GM12878 (cell line): ENCODE data around the gene ATF4. TPM values are rescaled to one million over a fixed set of nuclear protein-coding genes. Genes with fewer than 3 reads are reported as not detected.
A peak's percentile ranks its signal among the peaks of the same experiment; 100 is the strongest.

Experiments used
- CBFB ChIP-seq: IDR thresholded peaks from 2 replicates; pipeline ENCODE4 v1.6.1; 2016; ENCODE audit warnings: antibody characterized with exemption, low read depth
- CHD4 ChIP-seq: fragments of 200-600 bp; sonication (generic); IDR thresholded peaks from 2 replicates; pipeline ENCODE4 v1.6.1; 2016; ENCODE audit warnings: mild to moderate bottlenecking
- DPF2 ChIP-seq: fragments of 450-650 bp; IDR thresholded peaks from 2 replicates; pipeline ENCODE4 v1.6.1; 2017; ENCODE audit warnings: mild to moderate bottlenecking
- EGR1 ChIP-seq, 2 experiments: IDR thresholded peaks; 1 replicate in 1 of 2; 2 replicates in 1 of 2; pipeline ENCODE4 v1.6.1; 2011 to 2012; ENCODE audit warnings: low read depth in 2 of 2, low read length in 2 of 2, borderline replicate concordance in 1 of 2, mild to moderate bottlenecking in 1 of 2, moderate library complexity in 1 of 2
- IKZF1 ChIP-seq: fragments of 450-650 bp; conservative IDR thresholded peaks from 2 replicates; pipeline ENCODE4 v1.6.1; 2017; ENCODE audit warnings: antibody characterized with exemption, mild to moderate bottlenecking
- JUNB ChIP-seq: IDR thresholded peaks from 2 replicates; pipeline ENCODE4 v1.6.1; 2016; ENCODE audit warnings: antibody characterized with exemption, mild to moderate bottlenecking
- PAX5 ChIP-seq: IDR thresholded peaks from 2 replicates; pipeline ENCODE4 v1.6.1; 2011; ENCODE audit warnings: low read depth, low read length, borderline replicate concordance
- POLR2A ChIP-seq: IDR thresholded peaks from 2 replicates; pipeline ENCODE4 v1.6.1; 2011; ENCODE audit warnings: low read depth, mild to moderate bottlenecking, low read length
- RB1 ChIP-seq: fragments of 450-650 bp; formaldehyde crosslinking; IDR thresholded peaks from 2 replicates; pipeline ENCODE4 v1.6.1; 2017; ENCODE audit warnings: mild to moderate bottlenecking, borderline replicate concordance
- SIX5 ChIP-seq: IDR thresholded peaks from 2 replicates; pipeline ENCODE4 v1.6.1; 2011; ENCODE audit warnings: mild to moderate bottlenecking, low read depth, low read length, moderate library complexity; ENCODE audit not compliant: severe bottlenecking
- SREBF2 ChIP-seq: IDR thresholded peaks from 2 replicates; pipeline ENCODE4 v1.6.1; 2012; ENCODE audit warnings: mild to moderate bottlenecking, low read length
- ZSCAN29 ChIP-seq: fragments of 450-650 bp; IDR thresholded peaks from 2 replicates; pipeline ENCODE4 v1.6.1; 2017; ENCODE audit warnings: mild to moderate bottlenecking, moderate library complexity
- ZZZ3 ChIP-seq: IDR thresholded peaks from 2 replicates; pipeline ENCODE4 v1.6.1; 2011; ENCODE audit warnings: low read depth; ENCODE audit not compliant: control insufficient read depth, insufficient read length
- polyA plus RNA-seq, 11 experiments: library from polyadenylated mRNA; depleted of rRNA in 4 of 11; unstranded in 6 of 11; stranded (reverse) in 5 of 11; fragments of >200 nt; fragmentation: Nextera tagmentation in 4 of 11; fragmentation: Illumina TruSeq in 1 of 11; extraction: Ambion mirVana in 4 of 11; extraction: Trizol in 1 of 11; gene quantifications; 1 replicate in 1 of 11; 2 replicates in 10 of 11; pipeline versions ENCODE4 v1.2.1 to v1.2.3, GENCODE V29; 2011 to 2016; ENCODE audit warnings: inconsistent platforms in 2 of 11, missing spikeins in 2 of 11, low read depth in 1 of 11
- total RNA-seq, 4 experiments: library from RNA; depleted of rRNA in 3 of 4; stranded (reverse); fragments of >200 nt in 3 of 4; fragmentation: Illumina TruSeq in 1 of 4; extraction: Trizol in 1 of 4; gene quantifications; 2 replicates each; pipeline versions ENCODE4 v1.2.1 to v1.2.3, GENCODE V29; 2013 to 2021
- TF ChIP-seq, protein P1 (sequence below): fragments of 450-650 bp; IDR thresholded peaks from 2 replicates; pipeline ENCODE4 v1.6.1; 2017; ENCODE audit warnings: mild to moderate bottlenecking
- TF ChIP-seq, protein P2 (sequence below), 3 experiments: IDR thresholded peaks in 2 of 3; conservative IDR thresholded peaks in 1 of 3; 2 replicates each; pipeline ENCODE4 v1.5.1; 2011; ENCODE audit warnings: low read depth in 3 of 3, low read length in 3 of 3, mild to moderate bottlenecking in 3 of 3, control low read depth in 2 of 3, moderate library complexity in 2 of 3, inconsistent platforms in 1 of 3, mixed read lengths in 1 of 3; ENCODE audit not compliant: control insufficient read depth in 2 of 3, insufficient read depth in 1 of 3; ENCODE audit errors: extremely low read depth in 1 of 3
- TF ChIP-seq, protein P3 (sequence below): IDR thresholded peaks from 2 replicates; pipeline ENCODE4 v1.6.1; 2011; ENCODE audit warnings: low read depth, mild to moderate bottlenecking, low read length, moderate library complexity, borderline replicate concordance; ENCODE audit errors: extremely low read depth
- TF ChIP-seq, protein P4 (sequence below): IDR thresholded peaks from 2 replicates; pipeline ENCODE4 v1.6.1; 2012; ENCODE audit warnings: low read length, inconsistent platforms
- TF ChIP-seq, protein P5 (sequence below): fragments of 450-650 bp; formaldehyde crosslinking; IDR thresholded peaks from 2 replicates; pipeline ENCODE4 v1.5.0; 2022; ENCODE audit warnings: mild to moderate bottlenecking, missing genetic modification characterization
- TF ChIP-seq, protein P6 (sequence below): fragments of 450-650 bp; IDR thresholded peaks from 2 replicates; pipeline ENCODE4 v1.6.1; 2017; ENCODE audit warnings: low read depth, mild to moderate bottlenecking, moderate library complexity

The ATF4 gene
- total and polyA plus RNA-seq, 10 of the 15 experiments (the other 5 are each of a cell fraction or from before 2014, with no cell fraction given), result 88.3 to 605 (median 320) TPM

DNA sequence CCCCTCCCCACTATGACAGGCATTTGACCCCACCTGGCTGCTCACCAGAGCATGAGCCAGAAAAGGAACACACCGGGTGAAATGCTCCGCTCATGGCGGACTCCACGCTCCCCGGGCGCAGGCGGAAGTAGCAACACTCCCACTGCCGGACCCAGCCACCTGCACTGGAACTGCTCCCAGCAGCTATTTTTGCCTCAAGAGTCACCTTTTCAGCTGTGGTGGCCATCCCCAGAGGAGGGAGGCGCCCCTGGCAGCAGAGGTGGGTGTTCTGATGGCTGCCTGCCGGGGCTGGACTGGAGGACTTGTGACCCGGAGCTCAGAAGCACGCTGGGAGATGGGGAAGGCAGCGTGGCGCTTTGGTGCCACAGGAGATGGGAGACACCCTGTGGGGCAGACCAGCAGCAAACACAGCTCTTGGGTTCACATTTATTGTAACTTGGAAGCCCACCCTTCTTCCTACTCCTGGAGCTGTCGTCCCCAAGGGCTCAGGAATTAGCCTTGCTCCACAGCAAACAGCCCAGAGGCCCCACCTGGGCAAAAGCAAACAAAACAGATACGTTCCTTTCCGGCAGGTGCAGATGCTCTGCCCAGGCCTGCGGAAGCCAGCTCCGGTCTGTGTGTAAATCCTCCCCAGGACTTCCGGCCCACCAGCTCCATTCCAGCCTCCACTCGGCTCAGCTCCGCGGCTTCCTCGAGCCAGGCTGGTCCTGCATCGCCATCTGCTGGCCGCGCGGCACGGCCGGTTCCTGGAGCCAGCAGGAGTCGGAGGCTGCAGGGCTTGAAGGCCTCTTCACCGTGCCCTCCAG, 8.5 kb downstream of the ATF4 start (continued):
- TF ChIP-seq, protein P1, sequence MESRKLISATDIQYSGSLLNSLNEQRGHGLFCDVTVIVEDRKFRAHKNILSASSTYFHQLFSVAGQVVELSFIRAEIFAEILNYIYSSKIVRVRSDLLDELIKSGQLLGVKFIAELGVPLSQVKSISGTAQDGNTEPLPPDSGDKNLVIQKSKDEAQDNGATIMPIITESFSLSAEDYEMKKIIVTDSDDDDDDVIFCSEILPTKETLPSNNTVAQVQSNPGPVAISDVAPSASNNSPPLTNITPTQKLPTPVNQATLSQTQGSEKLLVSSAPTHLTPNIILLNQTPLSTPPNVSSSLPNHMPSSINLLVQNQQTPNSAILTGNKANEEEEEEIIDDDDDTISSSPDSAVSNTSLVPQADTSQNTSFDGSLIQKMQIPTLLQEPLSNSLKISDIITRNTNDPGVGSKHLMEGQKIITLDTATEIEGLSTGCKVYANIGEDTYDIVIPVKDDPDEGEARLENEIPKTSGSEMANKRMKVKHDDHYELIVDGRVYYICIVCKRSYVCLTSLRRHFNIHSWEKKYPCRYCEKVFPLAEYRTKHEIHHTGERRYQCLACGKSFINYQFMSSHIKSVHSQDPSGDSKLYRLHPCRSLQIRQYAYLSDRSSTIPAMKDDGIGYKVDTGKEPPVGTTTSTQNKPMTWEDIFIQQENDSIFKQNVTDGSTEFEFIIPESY, result no peak
- TF ChIP-seq, protein P2, sequence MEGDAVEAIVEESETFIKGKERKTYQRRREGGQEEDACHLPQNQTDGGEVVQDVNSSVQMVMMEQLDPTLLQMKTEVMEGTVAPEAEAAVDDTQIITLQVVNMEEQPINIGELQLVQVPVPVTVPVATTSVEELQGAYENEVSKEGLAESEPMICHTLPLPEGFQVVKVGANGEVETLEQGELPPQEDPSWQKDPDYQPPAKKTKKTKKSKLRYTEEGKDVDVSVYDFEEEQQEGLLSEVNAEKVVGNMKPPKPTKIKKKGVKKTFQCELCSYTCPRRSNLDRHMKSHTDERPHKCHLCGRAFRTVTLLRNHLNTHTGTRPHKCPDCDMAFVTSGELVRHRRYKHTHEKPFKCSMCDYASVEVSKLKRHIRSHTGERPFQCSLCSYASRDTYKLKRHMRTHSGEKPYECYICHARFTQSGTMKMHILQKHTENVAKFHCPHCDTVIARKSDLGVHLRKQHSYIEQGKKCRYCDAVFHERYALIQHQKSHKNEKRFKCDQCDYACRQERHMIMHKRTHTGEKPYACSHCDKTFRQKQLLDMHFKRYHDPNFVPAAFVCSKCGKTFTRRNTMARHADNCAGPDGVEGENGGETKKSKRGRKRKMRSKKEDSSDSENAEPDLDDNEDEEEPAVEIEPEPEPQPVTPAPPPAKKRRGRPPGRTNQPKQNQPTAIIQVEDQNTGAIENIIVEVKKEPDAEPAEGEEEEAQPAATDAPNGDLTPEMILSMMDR (IDR thresholded peaks at IDR 0.05 in 2 of 3, conservative IDR thresholded peaks at IDR 0.05 in 1 of 3; ENCODE audit: control insufficient read depth in 2 of 3, extremely low read depth in 1 of 3, insufficient read depth in 1 of 3, low read depth in 3 of 3, low read length in 3 of 3), result peak; percentile 99 to 100 (median 100); a peak in 5 of 6 replicates
- TF ChIP-seq IKZF1 (peak; percentile 81), SREBF2 (no peak), ZZZ3 (no peak), PAX5 (peak; percentile 79; the same call in 1 of the 2 replicates), CHD4 (0 out of 2 replicates have a peak, but pooled peaks have one; percentile 52), JUNB (no peak), ZSCAN29 (peak; percentile 98), DPF2 (peak; percentile 77), EGR1 (IDR thresholded peaks at IDR 0.05; ENCODE audit: borderline replicate concordance in 1 of 2, low read depth in 2 of 2, low read length in 2 of 2) (peak in 1 of 2 experiments; percentile 49; a peak in 1 of 3 replicates), POLR2A (peak; percentile 62), SIX5 (peak; percentile 26), RB1 (peak; percentile 79; the same call in 1 of the 2 replicates), CBFB (peak; percentile 80)
- TF ChIP-seq, protein P3, sequence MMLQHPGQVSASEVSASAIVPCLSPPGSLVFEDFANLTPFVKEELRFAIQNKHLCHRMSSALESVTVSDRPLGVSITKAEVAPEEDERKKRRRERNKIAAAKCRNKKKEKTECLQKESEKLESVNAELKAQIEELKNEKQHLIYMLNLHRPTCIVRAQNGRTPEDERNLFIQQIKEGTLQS, result no peak
- TF ChIP-seq, protein P4, sequence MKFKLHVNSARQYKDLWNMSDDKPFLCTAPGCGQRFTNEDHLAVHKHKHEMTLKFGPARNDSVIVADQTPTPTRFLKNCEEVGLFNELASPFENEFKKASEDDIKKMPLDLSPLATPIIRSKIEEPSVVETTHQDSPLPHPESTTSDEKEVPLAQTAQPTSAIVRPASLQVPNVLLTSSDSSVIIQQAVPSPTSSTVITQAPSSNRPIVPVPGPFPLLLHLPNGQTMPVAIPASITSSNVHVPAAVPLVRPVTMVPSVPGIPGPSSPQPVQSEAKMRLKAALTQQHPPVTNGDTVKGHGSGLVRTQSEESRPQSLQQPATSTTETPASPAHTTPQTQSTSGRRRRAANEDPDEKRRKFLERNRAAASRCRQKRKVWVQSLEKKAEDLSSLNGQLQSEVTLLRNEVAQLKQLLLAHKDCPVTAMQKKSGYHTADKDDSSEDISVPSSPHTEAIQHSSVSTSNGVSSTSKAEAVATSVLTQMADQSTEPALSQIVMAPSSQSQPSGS, result no peak
- TF ChIP-seq, protein P5, sequence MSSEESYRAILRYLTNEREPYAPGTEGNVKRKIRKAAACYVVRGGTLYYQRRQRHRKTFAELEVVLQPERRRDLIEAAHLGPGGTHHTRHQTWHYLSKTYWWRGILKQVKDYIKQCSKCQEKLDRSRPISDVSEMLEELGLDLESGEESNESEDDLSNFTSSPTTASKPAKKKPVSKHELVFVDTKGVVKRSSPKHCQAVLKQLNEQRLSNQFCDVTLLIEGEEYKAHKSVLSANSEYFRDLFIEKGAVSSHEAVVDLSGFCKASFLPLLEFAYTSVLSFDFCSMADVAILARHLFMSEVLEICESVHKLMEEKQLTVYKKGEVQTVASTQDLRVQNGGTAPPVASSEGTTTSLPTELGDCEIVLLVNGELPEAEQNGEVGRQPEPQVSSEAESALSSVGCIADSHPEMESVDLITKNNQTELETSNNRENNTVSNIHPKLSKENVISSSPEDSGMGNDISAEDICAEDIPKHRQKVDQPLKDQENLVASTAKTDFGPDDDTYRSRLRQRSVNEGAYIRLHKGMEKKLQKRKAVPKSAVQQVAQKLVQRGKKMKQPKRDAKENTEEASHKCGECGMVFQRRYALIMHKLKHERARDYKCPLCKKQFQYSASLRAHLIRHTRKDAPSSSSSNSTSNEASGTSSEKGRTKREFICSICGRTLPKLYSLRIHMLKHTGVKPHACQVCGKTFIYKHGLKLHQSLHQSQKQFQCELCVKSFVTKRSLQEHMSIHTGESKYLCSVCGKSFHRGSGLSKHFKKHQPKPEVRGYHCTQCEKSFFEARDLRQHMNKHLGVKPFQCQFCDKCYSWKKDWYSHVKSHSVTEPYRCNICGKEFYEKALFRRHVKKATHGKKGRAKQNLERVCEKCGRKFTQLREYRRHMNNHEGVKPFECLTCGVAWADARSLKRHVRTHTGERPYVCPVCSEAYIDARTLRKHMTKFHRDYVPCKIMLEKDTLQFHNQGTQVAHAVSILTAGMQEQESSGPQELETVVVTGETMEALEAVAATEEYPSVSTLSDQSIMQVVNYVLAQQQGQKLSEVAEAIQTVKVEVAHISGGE (CRISPR knock-in tag), result no peak
- TF ChIP-seq, protein P6, sequence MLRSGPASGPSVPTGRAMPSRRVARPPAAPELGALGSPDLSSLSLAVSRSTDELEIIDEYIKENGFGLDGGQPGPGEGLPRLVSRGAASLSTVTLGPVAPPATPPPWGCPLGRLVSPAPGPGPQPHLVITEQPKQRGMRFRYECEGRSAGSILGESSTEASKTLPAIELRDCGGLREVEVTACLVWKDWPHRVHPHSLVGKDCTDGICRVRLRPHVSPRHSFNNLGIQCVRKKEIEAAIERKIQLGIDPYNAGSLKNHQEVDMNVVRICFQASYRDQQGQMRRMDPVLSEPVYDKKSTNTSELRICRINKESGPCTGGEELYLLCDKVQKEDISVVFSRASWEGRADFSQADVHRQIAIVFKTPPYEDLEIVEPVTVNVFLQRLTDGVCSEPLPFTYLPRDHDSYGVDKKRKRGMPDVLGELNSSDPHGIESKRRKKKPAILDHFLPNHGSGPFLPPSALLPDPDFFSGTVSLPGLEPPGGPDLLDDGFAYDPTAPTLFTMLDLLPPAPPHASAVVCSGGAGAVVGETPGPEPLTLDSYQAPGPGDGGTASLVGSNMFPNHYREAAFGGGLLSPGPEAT, result peak; percentile 84
